OCI-LY1 (cell line): ENCODE results near the gene SLC22A12.

Source experiments
- EZH2 ChIP-seq: fragments of 200-600 bp; sonication (generic), shearing (Covaris generic); IDR thresholded peaks from 2 replicates; pipeline ENCODE4 v1.8.0; 2017; ENCODE audit warnings: borderline replicate concordance, mixed run types, mild to moderate bottlenecking, antibody characterized with exemption, low read length, moderate library complexity, mixed read lengths
- TF ChIP-seq, protein P1 (sequence below): fragments of 200-600 bp; sonication (generic), shearing (Covaris generic); IDR thresholded peaks from 2 replicates; pipeline ENCODE4 v1.5.1; 2017; ENCODE audit warnings: mild to moderate bottlenecking, antibody characterized with exemption, low read length, moderate library complexity, mixed read lengths

DNA sequence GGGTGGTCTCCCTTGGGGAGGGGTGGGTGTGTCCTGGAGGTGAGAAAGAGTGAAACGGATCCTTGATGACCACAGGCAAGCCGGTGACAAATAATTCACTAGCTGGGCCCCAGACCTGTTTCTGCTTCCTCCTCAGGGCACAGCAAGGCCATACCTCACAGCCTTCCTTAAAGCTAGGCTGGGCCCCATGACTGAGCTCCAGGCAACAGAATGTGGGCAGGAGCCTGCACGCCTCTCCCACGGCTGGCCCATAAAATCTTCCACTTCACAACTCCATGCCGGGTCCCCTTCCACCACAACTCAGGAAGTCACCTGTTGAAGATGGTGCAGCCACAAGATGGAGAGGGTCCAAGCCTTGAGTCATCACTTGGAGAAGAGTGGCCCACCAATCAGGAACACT lies 23.9 kb downstream of the SLC22A12 start:
- TF ChIP-seq, protein P1, sequence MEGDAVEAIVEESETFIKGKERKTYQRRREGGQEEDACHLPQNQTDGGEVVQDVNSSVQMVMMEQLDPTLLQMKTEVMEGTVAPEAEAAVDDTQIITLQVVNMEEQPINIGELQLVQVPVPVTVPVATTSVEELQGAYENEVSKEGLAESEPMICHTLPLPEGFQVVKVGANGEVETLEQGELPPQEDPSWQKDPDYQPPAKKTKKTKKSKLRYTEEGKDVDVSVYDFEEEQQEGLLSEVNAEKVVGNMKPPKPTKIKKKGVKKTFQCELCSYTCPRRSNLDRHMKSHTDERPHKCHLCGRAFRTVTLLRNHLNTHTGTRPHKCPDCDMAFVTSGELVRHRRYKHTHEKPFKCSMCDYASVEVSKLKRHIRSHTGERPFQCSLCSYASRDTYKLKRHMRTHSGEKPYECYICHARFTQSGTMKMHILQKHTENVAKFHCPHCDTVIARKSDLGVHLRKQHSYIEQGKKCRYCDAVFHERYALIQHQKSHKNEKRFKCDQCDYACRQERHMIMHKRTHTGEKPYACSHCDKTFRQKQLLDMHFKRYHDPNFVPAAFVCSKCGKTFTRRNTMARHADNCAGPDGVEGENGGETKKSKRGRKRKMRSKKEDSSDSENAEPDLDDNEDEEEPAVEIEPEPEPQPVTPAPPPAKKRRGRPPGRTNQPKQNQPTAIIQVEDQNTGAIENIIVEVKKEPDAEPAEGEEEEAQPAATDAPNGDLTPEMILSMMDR, result no peak
- TF ChIP-seq EZH2, result no peak
